PFSK-1 (cell line): Measurements from ENCODE around the gene LPCAT2.

Experiments
- FOXP2 ChIP-seq: optimal IDR thresholded peaks from 2 replicates; pipeline ENCODE3; 2011; ENCODE audit warnings: borderline replicate concordance, control low read depth, inconsistent platforms; ENCODE audit not compliant: insufficient read depth; ENCODE audit errors: extremely low read length, extremely low read depth
- POLR2AphosphoS5 ChIP-seq: IDR thresholded peaks from 2 replicates; pipeline ENCODE4 v1.6.1; 2012; ENCODE audit warnings: low read depth, mild to moderate bottlenecking, control low read depth, low read length, moderate library complexity
- SIN3A ChIP-seq: IDR thresholded peaks from 2 replicates; pipeline ENCODE4 v1.6.1; 2012; ENCODE audit warnings: mild to moderate bottlenecking, low read length, moderate library complexity, borderline replicate concordance; ENCODE audit not compliant: insufficient read depth
- TAF1 ChIP-seq: IDR thresholded peaks from 2 replicates; pipeline ENCODE4 v1.6.1; 2012; ENCODE audit warnings: low read length, control low read depth, borderline replicate concordance; ENCODE audit not compliant: insufficient read depth
- TF ChIP-seq, protein P1 (sequence below), 2 experiments: IDR thresholded peaks; 2 replicates each; pipeline versions ENCODE4 v1.6.1 to v1.8.0; 2011 to 2012; ENCODE audit warnings: low read depth in 2 of 2, low read length in 2 of 2, control low read depth in 1 of 2, inconsistent platforms in 1 of 2, mild to moderate bottlenecking in 1 of 2, moderate library complexity in 1 of 2; ENCODE audit not compliant: insufficient read depth in 1 of 2

The LPCAT2 gene

DNA sequence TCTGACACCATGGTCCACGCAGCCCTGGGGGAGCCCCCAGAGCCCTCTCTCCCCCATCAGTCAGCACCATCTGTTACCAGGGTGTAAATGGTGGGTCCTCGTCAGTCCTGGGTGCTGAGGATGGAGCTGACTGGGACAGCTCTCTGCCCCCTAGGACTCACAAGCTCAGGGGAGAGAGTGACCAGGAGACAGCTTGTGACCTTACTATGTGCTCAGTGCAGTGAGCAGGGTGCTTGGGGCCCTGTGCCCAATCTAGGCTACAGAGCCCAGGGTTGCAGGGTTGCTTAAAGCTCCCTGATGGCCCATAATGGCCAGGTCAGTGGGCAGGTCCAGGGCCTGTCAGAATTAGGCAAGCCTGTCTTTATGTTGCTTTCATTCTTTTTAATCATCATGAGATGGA, 18.6 kb upstream of the LPCAT2 start:
- no peak for TF ChIP-seq TAF1
- no peak for TF ChIP-seq FOXP2
- TF ChIP-seq, protein P1, sequence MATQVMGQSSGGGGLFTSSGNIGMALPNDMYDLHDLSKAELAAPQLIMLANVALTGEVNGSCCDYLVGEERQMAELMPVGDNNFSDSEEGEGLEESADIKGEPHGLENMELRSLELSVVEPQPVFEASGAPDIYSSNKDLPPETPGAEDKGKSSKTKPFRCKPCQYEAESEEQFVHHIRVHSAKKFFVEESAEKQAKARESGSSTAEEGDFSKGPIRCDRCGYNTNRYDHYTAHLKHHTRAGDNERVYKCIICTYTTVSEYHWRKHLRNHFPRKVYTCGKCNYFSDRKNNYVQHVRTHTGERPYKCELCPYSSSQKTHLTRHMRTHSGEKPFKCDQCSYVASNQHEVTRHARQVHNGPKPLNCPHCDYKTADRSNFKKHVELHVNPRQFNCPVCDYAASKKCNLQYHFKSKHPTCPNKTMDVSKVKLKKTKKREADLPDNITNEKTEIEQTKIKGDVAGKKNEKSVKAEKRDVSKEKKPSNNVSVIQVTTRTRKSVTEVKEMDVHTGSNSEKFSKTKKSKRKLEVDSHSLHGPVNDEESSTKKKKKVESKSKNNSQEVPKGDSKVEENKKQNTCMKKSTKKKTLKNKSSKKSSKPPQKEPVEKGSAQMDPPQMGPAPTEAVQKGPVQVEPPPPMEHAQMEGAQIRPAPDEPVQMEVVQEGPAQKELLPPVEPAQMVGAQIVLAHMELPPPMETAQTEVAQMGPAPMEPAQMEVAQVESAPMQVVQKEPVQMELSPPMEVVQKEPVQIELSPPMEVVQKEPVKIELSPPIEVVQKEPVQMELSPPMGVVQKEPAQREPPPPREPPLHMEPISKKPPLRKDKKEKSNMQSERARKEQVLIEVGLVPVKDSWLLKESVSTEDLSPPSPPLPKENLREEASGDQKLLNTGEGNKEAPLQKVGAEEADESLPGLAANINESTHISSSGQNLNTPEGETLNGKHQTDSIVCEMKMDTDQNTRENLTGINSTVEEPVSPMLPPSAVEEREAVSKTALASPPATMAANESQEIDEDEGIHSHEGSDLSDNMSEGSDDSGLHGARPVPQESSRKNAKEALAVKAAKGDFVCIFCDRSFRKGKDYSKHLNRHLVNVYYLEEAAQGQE (IDR thresholded peaks at IDR 0.05; ENCODE audit: insufficient read depth in 1 of 2, low read depth in 2 of 2, low read length in 2 of 2) = no peak
- TF ChIP-seq POLR2AphosphoS5 = no peak
- TF ChIP-seq SIN3A = no peak

DNA sequence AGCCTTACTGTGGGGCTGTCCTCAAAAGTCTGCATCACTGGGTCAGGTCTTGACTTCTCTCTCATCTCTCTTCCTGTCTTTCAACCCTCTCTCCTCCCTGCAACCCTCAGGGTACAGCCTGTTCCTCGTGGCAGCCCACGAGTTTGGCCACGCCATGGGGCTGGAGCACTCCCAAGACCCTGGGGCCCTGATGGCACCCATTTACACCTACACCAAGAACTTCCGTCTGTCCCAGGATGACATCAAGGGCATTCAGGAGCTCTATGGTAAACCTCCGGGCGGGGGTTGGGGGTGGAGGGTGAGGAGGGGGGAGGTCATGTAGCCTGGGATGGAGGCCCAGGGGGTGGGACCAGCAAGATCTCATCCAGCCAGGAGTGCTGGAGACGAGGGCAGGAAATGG, 17.2 kb upstream of the LPCAT2 start:
- no peak for TF ChIP-seq FOXP2
- no peak for TF ChIP-seq SIN3A
- TF ChIP-seq POLR2AphosphoS5 = no peak
- TF ChIP-seq, protein P1 (IDR thresholded peaks at IDR 0.05; ENCODE audit: insufficient read depth in 1 of 2, low read depth in 2 of 2, low read length in 2 of 2) = no peak
- TF ChIP-seq TAF1 = no peak

DNA sequence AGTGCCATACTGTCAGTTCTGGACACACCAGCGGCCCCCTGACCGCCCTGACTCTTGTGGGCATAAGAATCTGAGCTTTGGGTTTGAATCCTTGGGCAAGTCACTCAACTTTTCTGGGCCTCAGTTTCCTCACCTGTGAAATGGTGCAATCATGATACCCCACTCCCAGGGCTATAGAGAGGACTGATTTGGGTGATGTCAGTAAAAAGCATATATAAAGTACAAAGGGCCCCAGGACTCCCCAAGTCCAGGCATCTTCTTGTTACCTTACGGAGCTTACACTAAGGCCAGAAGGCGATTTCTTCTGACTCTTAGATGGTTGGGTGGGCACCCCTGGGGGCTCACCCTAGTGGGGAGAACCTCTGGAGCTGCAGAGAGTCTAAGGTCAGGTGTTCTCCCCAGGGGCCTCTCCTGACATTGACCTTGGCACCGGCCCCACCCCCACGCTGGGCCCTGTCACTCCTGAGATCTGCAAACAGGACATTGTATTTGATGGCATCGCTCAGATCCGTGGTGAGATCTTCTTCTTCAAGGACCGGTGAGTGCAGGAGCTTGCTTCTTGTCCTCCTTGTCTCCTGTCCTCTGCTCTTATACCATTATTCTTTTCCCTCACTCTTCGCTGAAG, 16.0 kb upstream of the LPCAT2 start:
- no peak for TF ChIP-seq TAF1
- no peak for TF ChIP-seq SIN3A
- TF ChIP-seq POLR2AphosphoS5 = no peak
- TF ChIP-seq FOXP2 = no peak
- TF ChIP-seq, protein P1 (IDR thresholded peaks at IDR 0.05; ENCODE audit: insufficient read depth in 1 of 2, low read depth in 2 of 2, low read length in 2 of 2) = no peak

- TF ChIP-seq POLR2AphosphoS5 = no peak
- no peak for TF ChIP-seq FOXP2
- TF ChIP-seq SIN3A = no peak
- TF ChIP-seq, protein P1 (IDR thresholded peaks at IDR 0.05; ENCODE audit: insufficient read depth in 1 of 2, low read depth in 2 of 2, low read length in 2 of 2) = no peak
- TF ChIP-seq TAF1 = no peak
Observed at GRCh38 chr16:55494994-55495421, 13.9 kb upstream of the LPCAT2 start.
